Activated gamma-delta T cell treated with Interleukin-2 at 50 U/mL for 16 hours (primary cell): ENCODE results near the gene HEATR3.

ENCODE experiments used
- DNase-seq: peaks from one replicate; pipeline ENCODE4 v3.0.0-alpha.2; 2020

Gene HEATR3

DNA sequence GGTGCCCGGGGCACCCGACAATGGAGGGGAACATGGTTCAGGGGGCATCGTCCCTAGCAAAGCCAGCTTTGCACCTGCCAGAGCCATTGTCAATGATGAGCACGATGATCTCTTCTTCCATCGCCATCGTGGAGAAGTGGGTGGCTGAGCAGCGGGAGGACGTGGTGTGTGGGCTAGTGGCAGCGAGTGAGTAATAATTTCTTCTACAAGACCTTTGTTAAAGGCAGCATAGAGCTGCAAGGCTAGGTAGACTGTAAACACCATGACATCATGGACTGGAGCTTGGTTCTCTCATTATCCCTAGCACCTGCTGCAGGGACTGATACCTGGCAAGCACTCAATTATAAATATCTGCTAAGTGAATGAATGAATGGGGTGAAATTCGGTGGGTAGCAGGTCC is 6.7 kb upstream of the HEATR3 start:
- DNase-seq: no peak

DNA sequence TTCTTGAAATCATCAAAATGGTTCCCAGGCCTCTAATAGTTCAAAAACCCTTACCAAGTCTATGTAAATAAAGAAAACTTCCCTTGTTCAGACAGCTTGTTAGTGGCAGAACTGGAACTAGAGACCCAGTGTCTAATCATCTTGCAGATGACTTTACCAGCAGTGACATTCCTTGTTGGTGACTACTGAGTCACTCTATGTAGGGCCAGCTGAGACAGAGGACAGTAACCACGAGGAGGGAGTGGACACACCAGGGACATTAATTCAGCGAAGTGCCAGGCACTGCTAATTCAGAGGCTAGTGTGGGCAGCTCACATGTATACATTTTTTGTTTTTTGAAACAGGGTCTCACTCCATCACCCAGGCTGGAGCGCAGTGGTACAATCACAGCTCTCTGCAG is 6.1 kb upstream of the HEATR3 start:
- no peak for DNase-seq

GRCh38 chr16:50061326-50061725 is 4.4 kb upstream of the HEATR3 start:
- no peak for DNase-seq

DNA sequence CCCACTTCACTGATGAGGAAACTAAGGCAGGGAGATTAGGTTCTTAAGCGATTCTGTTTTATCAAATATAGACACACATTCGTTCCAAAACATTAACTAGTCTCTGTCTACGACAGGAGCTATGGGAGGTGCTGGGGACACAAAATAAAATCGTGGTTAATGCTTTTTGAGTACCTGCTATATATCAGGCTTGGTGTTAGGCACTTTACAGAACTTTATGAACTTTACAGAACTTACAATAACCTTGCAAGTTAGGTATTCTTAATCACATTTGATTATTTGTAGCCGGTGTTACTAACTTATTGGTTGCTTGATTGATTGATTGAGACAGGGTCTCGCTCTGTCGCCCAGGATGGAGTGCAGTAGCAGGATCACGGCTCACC is 538 bp upstream of the HEATR3 start:
- no peak for DNase-seq

DNA sequence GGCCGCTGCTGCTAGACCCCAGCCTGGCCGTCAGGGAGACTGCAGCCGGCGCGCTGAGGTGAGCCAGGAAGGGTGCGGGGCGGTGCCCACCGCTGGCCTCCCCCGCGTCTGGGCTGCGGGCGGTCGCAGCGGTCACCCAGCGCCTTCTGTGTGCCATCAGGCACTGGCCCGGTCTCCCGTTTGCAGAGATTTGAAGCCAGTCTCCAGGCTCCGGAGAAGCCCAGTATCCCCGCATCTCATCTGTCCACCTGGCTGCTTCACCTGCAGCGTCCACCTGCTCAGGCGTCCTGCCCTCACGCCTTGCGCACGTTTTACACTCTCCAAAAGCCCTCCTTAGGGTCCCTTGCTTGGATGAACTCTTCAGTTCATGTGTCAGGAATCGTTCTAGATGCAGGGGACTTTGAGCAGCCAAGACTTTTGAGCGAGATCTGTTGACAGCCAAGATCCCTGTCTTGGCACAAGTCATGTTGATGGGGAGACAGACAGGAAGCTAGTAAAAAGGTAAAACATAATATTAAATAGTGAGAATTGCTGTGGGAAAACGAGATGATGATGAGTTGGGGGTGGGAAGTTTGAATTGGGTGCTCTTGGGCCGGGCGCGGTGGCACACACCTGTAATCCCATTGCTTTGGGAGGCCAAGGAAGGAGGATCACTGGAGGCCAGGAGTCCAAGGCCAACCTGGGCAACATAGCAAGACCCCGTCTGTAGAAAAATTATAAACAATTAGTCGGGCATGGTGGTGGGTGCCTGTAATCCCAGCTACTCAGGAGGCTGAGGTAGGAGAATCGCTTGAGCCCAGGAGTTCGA is 916 bp downstream of the HEATR3 start:
- no peak for DNase-seq

DNA sequence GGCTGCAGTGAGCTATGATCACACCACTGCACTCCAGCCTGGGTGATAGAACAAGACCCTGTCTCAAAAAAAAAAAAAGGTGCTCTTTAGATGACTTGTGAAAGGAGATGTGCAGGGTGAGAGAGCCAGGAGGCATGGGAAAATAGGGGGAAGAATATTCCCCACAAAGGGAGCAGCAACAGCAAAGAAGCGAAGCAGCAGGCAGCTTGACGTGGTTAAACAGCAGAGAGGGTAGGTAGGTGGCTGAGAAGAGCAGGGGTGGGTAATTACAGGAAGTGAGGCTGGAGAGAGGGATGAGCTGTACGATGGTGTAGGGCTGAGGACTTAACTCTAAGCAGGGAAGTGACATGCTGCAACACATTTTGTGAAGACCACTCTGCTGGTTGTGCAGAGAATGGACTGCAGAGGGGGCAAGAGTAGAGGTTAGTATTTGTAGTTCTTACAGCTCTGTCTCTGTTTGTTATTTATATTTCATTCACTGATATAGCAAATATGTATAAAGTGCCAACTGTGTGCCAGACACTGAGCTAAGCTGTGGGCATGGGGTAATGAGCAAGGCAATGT is 1.6 kb downstream of the HEATR3 start:
- peak; percentile 30 for DNase-seq

DNA sequence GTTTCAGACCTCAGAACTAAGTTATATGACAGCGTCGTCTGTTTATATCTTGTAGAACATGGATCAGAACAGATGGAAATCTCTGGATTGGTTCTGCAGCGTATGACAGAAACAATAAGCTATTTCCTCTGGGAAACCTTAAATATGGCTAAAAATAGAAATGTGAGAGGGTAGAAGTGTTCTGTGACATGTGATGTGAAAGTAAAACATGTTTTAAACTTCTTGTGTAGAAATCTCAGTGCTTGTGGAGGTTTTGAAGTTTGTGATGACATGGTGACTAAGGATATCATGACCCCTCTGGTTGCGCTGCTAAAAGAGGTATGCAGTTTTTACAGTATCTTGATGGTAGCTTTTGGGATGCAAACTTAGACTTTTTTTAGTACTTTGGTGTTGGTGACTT is 2.8 kb downstream of the HEATR3 start:
- DNase-seq: no peak

- no peak for DNase-seq
These were observed 3.3 kb downstream of the HEATR3 start for GRCh38 chr16:50069060-50069459.

DNA sequence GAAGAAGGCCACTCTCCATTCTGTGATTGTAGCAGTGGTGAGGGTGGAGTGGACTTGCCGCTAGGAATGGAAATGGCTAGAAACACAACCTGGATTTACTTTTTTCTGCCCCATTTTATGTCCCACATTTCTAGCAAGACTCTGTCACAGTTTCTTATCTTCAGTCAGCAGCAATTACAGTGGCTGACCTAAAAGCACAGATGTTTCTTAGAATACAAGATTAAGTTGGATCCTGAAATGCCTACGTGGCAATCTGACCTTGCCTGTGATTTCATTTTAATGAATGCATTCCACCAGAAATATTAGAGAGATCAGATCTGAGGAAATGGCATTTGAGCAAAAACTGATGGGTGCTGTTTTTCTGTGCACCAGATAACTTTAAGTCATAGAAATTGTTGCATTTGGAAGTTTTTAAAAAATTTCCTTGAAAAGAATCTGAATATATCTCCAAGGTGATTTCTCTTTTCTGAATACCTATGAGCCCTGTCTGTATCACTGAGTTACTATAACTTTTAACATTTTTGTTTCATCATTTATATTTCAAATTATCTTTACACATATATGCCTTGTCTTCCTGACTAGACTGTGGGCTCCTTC is 5.4 kb downstream of the HEATR3 start:
- no peak for DNase-seq

GRCh38 chr16:50072730-50073129 is 7.0 kb downstream of the HEATR3 start:
- no peak for DNase-seq

GRCh38 chr16:50079397-50080140 is 13.8 kb downstream of the HEATR3 start:
- no peak for DNase-seq

DNA sequence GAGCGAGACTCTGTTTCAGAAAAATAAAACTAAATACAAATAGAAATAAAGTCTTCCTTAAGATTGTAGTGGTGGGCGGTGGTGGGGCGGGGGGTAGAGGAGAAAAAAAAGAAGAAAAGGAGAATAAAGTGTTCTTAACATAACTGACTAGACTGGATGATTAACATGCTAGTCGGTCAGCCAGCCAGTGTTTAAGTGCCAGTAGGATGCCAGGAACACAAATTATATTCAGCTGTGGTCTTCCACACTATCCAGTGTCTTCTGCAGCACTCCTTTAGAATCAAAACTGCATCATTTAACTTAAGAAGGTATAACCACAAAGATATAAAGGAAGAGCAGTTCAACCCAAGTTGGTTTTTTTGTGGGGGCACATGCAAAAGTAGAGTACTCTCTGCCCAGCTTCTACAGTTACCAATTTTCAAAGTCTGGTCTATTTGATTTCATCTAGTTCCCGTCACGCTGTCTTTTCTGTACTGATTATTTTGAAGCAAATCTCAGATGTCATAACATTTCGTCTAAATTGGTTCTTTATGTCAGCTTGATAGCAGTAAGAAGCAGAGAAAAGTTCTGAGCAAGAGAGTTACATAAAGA is 15.8 kb downstream of the HEATR3 start:
- no peak for DNase-seq

- no peak for DNase-seq
These were observed 18.2 kb downstream of the HEATR3 start for GRCh38 chr16:50083996-50084395.

- DNase-seq: no peak
These were observed 20.4 kb downstream of the HEATR3 start for GRCh38 chr16:50086176-50086575.

DNA sequence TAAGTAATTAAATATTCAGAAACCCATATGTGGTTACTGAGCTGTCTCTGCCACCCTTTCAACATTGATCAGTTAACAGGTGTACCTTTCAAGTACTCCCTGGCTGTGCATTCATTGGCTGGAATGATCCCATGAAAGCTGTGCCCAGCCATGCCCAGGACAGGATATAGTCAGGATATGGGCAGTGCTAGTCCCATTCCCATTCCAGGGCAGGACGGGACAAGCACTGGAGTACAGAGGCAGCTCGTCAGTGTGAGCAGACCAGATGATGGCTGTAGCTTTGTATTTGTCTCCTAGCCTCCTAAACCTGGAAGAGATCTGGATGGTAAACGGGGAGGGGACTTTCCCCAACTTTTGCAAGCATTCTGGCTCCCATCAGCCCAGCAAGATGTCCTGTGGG is 22.5 kb downstream of the HEATR3 start:
- DNase-seq: no peak

DNA sequence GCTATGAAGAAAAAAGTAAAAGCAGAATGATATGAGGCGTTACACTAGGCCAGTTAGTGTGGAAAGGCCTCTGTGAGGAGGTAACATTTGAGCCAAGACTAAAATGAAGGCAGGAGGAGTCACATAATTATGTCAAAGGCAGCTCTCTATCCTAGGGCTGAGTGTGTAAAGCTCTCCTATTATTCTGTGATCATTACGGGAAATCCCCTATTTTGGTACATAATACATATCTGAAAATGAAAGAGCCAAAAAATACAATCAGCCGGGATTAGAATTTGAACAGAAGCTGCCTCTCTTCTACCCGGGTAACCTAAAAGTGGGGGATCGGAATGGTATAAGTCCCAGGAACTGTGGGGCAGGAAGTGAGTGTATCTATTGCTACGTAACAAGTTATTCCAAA is 27.1 kb downstream of the HEATR3 start:
- no peak for DNase-seq

DNA sequence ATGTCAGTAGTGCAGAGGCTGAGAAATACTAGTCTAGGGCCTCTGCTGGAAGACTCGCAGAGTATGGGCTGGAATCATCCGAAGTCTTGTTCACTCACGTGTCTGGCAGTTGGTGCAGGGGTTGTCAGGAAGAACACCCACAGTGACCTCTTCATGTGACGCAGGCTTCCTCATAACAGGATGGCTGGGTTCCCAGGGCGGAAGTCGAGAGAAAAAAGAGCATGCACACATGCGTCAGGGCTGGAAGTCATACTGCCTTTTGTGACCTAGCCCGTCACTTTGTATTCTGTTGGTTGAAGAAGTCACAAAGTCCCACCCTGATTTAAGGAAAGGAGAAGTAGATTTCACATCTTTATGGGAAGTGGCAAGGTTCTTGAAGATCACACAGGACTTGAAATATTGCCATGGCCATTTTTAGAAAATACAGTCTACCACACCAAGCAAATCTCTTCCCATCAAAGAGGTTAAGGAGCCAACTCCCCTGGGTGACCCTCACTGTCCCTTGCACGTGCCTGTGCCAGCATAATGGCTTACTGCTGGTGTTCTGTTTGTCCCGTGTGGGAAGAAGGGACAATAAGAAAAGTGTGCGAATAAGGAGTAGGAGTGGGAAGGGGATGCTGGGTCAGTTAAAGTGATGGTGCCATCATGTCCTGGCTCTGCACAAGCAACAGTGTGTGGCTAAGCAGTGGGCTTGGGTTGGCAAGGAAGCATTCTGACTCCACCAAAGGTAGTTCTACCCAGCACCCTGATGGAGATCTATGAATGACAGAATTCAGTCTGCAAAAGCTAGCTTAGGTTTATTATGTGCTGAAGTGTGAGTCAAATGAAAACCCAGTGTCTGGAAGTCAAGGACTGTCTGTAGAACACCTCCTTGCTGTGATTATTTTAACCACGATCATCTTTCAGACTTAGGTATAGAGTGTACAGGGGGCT is 28.1 kb downstream of the HEATR3 start:
- DNase-seq: no peak

DNA sequence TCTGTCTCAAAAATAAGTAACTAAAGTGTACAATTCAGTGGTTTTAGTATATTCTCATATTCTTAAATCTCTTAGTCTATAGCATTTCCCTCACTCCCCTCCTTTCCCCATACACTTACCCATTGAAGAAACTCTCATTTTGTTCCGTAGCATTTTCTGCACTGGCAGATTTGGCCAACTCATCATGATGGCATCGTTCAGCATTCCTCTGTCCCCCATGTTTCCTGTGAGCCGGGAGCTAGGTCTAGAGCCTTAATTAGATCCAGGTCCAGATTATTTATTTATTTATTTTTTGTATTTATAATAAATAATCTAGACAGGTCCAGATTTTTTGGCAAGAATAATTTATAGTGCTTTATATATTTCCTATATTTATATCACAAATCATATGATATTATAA is 31.0 kb downstream of the HEATR3 start:
- DNase-seq: no peak

GRCh38 chr16:50099957-50100648 is 34.3 kb downstream of the HEATR3 start:
- DNase-seq: no peak

- no peak for DNase-seq
These were observed 36.4 kb downstream of the HEATR3 start for GRCh38 chr16:50102051-50102746.

- DNase-seq: no peak
These were observed 38.0 kb downstream of the HEATR3 start for GRCh38 chr16:50103764-50104163.
